ENCODE data around the gene SEMA3F.
"Not testable (repeated sequence)": the region's sequence is repeated elsewhere in the genome, so short reads cannot be mapped to it uniquely, and the experiment has no call there.

SEMA3F gene

GRCh38 chr3:50215529-50215928 is 60.4 kb downstream of the SEMA3F start:
- no peaks in the 10 kb centered on the region for H3K9me3 Mint-ChIP-seq
- H3K27me3 Mint-ChIP-seq = no peaks in the 10 kb centered on the region
- H3K27ac Mint-ChIP-seq = no peak overlapping the region
- no peaks in the 10 kb centered on the region for H3K36me3 Mint-ChIP-seq
- H3K4me3 Mint-ChIP-seq = no peak overlapping the region
- no peaks in the 10 kb centered on the region for H3K4me1 Mint-ChIP-seq

- H3K9me3 Mint-ChIP-seq = no peaks in the 10 kb centered on the region
- H3K4me3 Mint-ChIP-seq = no peak overlapping the region
Observed at GRCh38 chr3:50217681-50218080, 62.6 kb downstream of the SEMA3F start.

GRCh38 chr3:50218448-50218847 is 63.3 kb downstream of the SEMA3F start:
- Mint-ChIP-seq H3K36me3 (no peaks in the 10 kb centered on the region), H3K4me1 (no peaks in the 10 kb centered on the region), H3K27me3 (no peaks in the 10 kb centered on the region), H3K9me3 (no peaks in the 10 kb centered on the region), H3K27ac (no peak overlapping the region), H3K4me3 (no peak overlapping the region)

More at GRCh38 chr3:50217681-50218080, 62.6 kb downstream of the SEMA3F start:
- Mint-ChIP-seq H3K27me3 (no peaks in the 10 kb centered on the region), H3K4me1 (no peaks in the 10 kb centered on the region), H3K36me3 (no peaks in the 10 kb centered on the region), H3K27ac (no peak overlapping the region)

GRCh38 chr3:50219285-50219684 is 64.2 kb downstream of the SEMA3F start:
- Mint-ChIP-seq H3K27ac (no peak overlapping the region), H3K27me3 (peaks cover 1% of the 10 kb centered on the region), H3K4me1 (no peaks in the 10 kb centered on the region), H3K4me3 (no peak overlapping the region), H3K9me3 (no peaks in the 10 kb centered on the region), H3K36me3 (no peaks in the 10 kb centered on the region)

GRCh38 chr3:50220109-50220508 is 65.0 kb downstream of the SEMA3F start:
- Mint-ChIP-seq H3K4me3 (no peak overlapping the region), H3K36me3 (no peaks in the 10 kb centered on the region), H3K9me3 (no peaks in the 10 kb centered on the region), H3K27me3 (peaks cover 1% of the 10 kb centered on the region), H3K27ac (no peak overlapping the region), H3K4me1 (no peaks in the 10 kb centered on the region)

- Mint-ChIP-seq H3K4me3 (no peak overlapping the region), H3K9me3 (no peaks in the 10 kb centered on the region), H3K27me3 (peaks cover 1% of the 10 kb centered on the region), H3K27ac (no peak overlapping the region), H3K36me3 (no peaks in the 10 kb centered on the region), H3K4me1 (peaks cover 3% of the 10 kb centered on the region)
Observed at GRCh38 chr3:50221051-50221410, 65.9 kb downstream of the SEMA3F start.

GRCh38 chr3:50221411-50222168 is 66.5 kb downstream of the SEMA3F start:
- no peak overlapping the region for H3K4me3 Mint-ChIP-seq
- peaks cover 5% of the 10 kb centered on the region for H3K4me1 Mint-ChIP-seq
- H3K9me3 Mint-ChIP-seq = no peaks in the 10 kb centered on the region
- H3K27me3 Mint-ChIP-seq = peaks cover 1% of the 10 kb centered on the region
- H3K27ac Mint-ChIP-seq = no peak overlapping the region
- H3K36me3 Mint-ChIP-seq = no peaks in the 10 kb centered on the region

- Mint-ChIP-seq H3K36me3 (no peaks in the 10 kb centered on the region), H3K4me1 (peaks cover 9% of the 10 kb centered on the region), H3K4me3 (no peak overlapping the region), H3K27me3 (peaks cover 1% of the 10 kb centered on the region), H3K27ac (no peak overlapping the region), H3K9me3 (no peaks in the 10 kb centered on the region)
Observed at GRCh38 chr3:50222169-50222528, 67.0 kb downstream of the SEMA3F start.

GRCh38 chr3:50224639-50225038 is 69.5 kb downstream of the SEMA3F start:
- Mint-ChIP-seq H3K27me3 (peaks cover 1% of the 10 kb centered on the region), H3K4me1 (peaks cover 25% of the 10 kb centered on the region), H3K4me3 (no peak overlapping the region), H3K36me3 (no peaks in the 10 kb centered on the region), H3K27ac (peak overlapping the region; percentile 81), H3K9me3 (no peaks in the 10 kb centered on the region)

GRCh38 chr3:50226888-50227389 is 71.8 kb downstream of the SEMA3F start:
- H3K4me3 Mint-ChIP-seq = peak overlapping the region; percentile 95
- no peaks in the 10 kb centered on the region for H3K9me3 Mint-ChIP-seq
- H3K27ac Mint-ChIP-seq = peak overlapping the region; percentile 94
- no peaks in the 10 kb centered on the region for H3K36me3 Mint-ChIP-seq
- peaks cover 25% of the 10 kb centered on the region for H3K4me1 Mint-ChIP-seq
- peaks cover 1% of the 10 kb centered on the region for H3K27me3 Mint-ChIP-seq

GRCh38 chr3:50227390-50228183 is 72.5 kb downstream of the SEMA3F start:
- peaks cover 1% of the 10 kb centered on the region for H3K27me3 Mint-ChIP-seq
- peak overlapping the region; percentile 94 for H3K27ac Mint-ChIP-seq
- H3K36me3 Mint-ChIP-seq = no peaks in the 10 kb centered on the region
- H3K9me3 Mint-ChIP-seq = no peaks in the 10 kb centered on the region
- H3K4me1 Mint-ChIP-seq = peaks cover 25% of the 10 kb centered on the region
- peak overlapping the region; percentile 95 for H3K4me3 Mint-ChIP-seq

- not testable (repeated sequence) for H3K27me3 Mint-ChIP-seq, H3K36me3 Mint-ChIP-seq, H3K9me3 Mint-ChIP-seq
- H3K27ac Mint-ChIP-seq = peak overlapping the region; percentile 90
- H3K4me3 Mint-ChIP-seq = peak overlapping the region; percentile 95
- H3K4me1 Mint-ChIP-seq = peaks cover 25% of the 10 kb centered on the region
Observed at GRCh38 chr3:50228184-50228763, 73.2 kb downstream of the SEMA3F start.

GRCh38 chr3:50229490-50229889 is 74.4 kb downstream of the SEMA3F start:
- H3K27ac Mint-ChIP-seq = no peak overlapping the region
- no peaks in the 10 kb centered on the region for H3K27me3 Mint-ChIP-seq
- H3K9me3 Mint-ChIP-seq = no peaks in the 10 kb centered on the region
- H3K4me3 Mint-ChIP-seq = peak overlapping the region; percentile 53
- H3K4me1 Mint-ChIP-seq = peaks cover 27% of the 10 kb centered on the region
- H3K36me3 Mint-ChIP-seq = no peaks in the 10 kb centered on the region

GRCh38 chr3:50230104-50230793 is 75.1 kb downstream of the SEMA3F start:
- Mint-ChIP-seq H3K27me3 (no peaks in the 10 kb centered on the region), H3K36me3 (no peaks in the 10 kb centered on the region), H3K4me3 (no peak overlapping the region), H3K27ac (no peak overlapping the region), H3K9me3 (no peaks in the 10 kb centered on the region), H3K4me1 (peaks cover 27% of the 10 kb centered on the region)

GRCh38 chr3:50230794-50231125 is 75.6 kb downstream of the SEMA3F start:
- Mint-ChIP-seq H3K4me3 (no peak overlapping the region), H3K27me3 (no peaks in the 10 kb centered on the region), H3K36me3 (no peaks in the 10 kb centered on the region), H3K4me1 (peaks cover 32% of the 10 kb centered on the region), H3K9me3 (no peaks in the 10 kb centered on the region), H3K27ac (peak overlapping the region; percentile 31)

Measured in activated naive CD4-positive, alpha-beta T cell treated with anti-CD3 and anti-CD28 coated beads, Interleukin-2, amount 50 U/mL, for 24 hours (primary cell).